Rectal smooth muscle tissue (tissue), 1 donor: Measurements from ENCODE around the gene BAG5.
"Not testable (repeated sequence)": the region's sequence is repeated elsewhere in the genome, so short reads cannot be mapped to it uniquely, and the experiment has no call there.

Experiments
- H3K27ac ChIP-seq: one replicate; pipeline ENCODE4 v1.7.0; 2013; ENCODE audit warnings: low read depth, low read length, inconsistent platforms
- H3K27me3 ChIP-seq: one replicate; pipeline ENCODE4 v1.7.0; 2013; ENCODE audit warnings: low read length; ENCODE audit not compliant: control insufficient read depth, insufficient read depth
- H3K36me3 ChIP-seq: one replicate; pipeline ENCODE4 v1.7.0; 2013; ENCODE audit warnings: low read length; ENCODE audit not compliant: control insufficient read depth, insufficient read depth
- H3K4me1 ChIP-seq: one replicate; pipeline ENCODE4 v1.7.0; 2013; ENCODE audit warnings: low read length; ENCODE audit not compliant: control insufficient read depth, insufficient read depth
- H3K4me3 ChIP-seq: one replicate; pipeline ENCODE4 v1.7.0; 2013; ENCODE audit warnings: low read length
- H3K9ac ChIP-seq: one replicate; pipeline ENCODE4 v1.7.0; 2013; ENCODE audit warnings: low read length

Gene BAG5

DNA sequence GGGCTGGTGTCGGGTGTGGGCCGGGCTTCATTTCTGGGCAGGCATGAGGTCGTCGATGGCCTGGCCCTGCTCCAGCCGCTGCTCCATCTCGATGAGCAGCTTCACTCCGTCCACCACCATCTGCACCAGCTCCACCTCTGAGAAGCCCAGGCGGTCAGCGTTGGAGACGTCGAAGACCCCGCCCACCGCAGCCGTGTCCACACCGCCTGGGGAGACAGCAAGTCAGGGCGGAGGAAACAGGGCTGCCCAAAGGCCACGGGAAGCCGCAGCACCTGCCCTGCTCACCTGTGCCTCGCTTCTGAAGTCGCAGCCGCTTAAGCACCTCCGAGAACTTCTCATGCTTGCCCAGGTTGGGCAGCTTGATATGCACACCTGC is 42.6 kb downstream of the BAG5 start:
- Histone ChIP-seq H3K9ac (no peak overlapping the region), H3K4me3 (peak overlapping the region; percentile 83), H3K27me3 (no peaks in the 10 kb centered on the region), H3K27ac (peak overlapping the region; percentile 90), H3K36me3 (peaks cover 4% of the 10 kb centered on the region), H3K4me1 (peaks cover 27% of the 10 kb centered on the region)

DNA sequence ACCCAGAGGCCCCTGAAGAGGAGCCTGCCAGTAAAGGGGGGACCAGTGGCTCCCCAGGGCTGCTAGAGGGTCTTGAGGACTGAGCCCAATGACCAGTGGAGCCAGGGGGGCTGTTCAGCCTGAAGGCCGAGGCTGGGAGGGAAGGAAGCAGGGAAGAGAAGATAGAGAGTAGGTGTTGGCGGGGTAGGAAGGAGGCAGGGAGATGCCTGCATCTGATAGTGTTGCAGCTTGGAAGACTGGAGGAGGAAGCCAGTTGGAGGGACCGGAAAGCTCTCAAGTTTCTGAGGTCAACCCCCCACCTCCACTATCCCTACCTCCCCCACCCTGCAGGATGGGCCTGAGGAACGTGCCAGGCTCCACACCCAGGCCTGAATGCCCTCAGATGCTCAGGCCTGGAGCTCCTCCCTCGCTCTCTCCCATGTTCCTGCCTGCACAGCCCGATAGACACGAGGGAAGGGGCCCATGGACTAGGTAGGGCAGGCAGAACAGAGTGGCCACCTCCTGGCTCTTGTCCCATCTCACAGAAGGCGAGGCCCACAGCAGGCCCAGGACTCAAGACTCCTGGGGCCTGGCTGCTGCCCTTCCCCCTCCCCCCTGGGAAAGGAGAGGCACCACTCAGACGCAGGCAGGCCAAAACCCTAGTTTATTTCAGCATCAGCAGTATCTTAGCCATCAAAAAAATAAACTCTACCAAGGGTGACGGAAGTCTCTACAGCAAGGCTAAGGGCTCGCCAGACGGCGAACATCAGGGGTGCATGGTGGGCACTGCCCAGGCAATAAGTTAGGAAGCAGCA is 43.2 kb downstream of the BAG5 start:
- peaks cover 4% of the 10 kb centered on the region for H3K36me3 ChIP-seq
- H3K9ac ChIP-seq = no peak overlapping the region
- H3K4me1 ChIP-seq = peaks cover 24% of the 10 kb centered on the region
- H3K27me3 ChIP-seq = no peaks in the 10 kb centered on the region
- H3K27ac ChIP-seq = peak overlapping the region; percentile 90
- peak overlapping the region; percentile 83 for H3K4me3 ChIP-seq

GRCh38 chr14:103518422-103519042 is 43.9 kb downstream of the BAG5 start:
- Histone ChIP-seq H3K4me1 (peaks cover 29% of the 10 kb centered on the region), H3K27me3 (no peaks in the 10 kb centered on the region), H3K9ac (no peak overlapping the region), H3K36me3 (peaks cover 4% of the 10 kb centered on the region), H3K4me3 (no peak overlapping the region), H3K27ac (peak overlapping the region; percentile 90)

- Histone ChIP-seq H3K27me3 (no peaks in the 10 kb centered on the region), H3K9ac (no peak overlapping the region), H3K27ac (peak overlapping the region; percentile 90), H3K36me3 (peaks cover 4% of the 10 kb centered on the region), H3K4me3 (no peak overlapping the region), H3K4me1 (peaks cover 36% of the 10 kb centered on the region)
These were observed 44.6 kb downstream of the BAG5 start for GRCh38 chr14:103517721-103518421.

DNA sequence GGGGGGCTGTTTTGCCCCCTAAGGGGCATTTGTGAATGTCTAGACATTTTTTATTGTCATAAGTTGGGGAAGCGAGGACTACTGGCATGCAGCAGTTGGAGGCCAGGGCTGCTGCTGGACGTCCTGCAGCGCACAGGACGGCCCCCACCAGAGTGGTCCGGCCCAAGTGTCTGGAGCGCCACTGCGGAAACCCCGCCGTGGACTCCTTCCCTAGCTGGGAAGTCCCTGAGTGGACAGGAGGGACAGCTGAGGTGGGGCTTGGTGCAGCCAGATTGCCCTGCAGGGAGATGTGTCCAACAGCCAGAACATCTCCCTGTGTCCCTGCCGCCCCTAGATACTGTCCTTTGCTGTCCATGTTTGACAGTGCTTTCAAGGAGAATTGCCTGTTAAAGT is 45.3 kb downstream of the BAG5 start:
- Histone ChIP-seq H3K9ac (no peak overlapping the region), H3K4me3 (no peak overlapping the region), H3K4me1 (peaks cover 42% of the 10 kb centered on the region), H3K27ac (peak overlapping the region; percentile 90), H3K36me3 (peaks cover 4% of the 10 kb centered on the region), H3K27me3 (no peaks in the 10 kb centered on the region)

- H3K27me3 ChIP-seq = no peaks in the 10 kb centered on the region
- no peak overlapping the region for H3K27ac ChIP-seq
- H3K36me3 ChIP-seq = peaks cover 4% of the 10 kb centered on the region
- H3K4me3 ChIP-seq = no peak overlapping the region
- H3K9ac ChIP-seq = no peak overlapping the region
- peaks cover 42% of the 10 kb centered on the region for H3K4me1 ChIP-seq
These were observed 45.9 kb downstream of the BAG5 start for GRCh38 chr14:103516426-103517173.

- no peak overlapping the region for H3K9ac ChIP-seq
- H3K4me1 ChIP-seq = peaks cover 36% of the 10 kb centered on the region
These were observed 47.6 kb downstream of the BAG5 start for GRCh38 chr14:103514596-103515421.

GRCh38 chr14:103512701-103513611 is 49.5 kb downstream of the BAG5 start:
- H3K9ac ChIP-seq = no peak overlapping the region
- H3K4me3 ChIP-seq = no peak overlapping the region
- peaks cover 6% of the 10 kb centered on the region for H3K36me3 ChIP-seq
- H3K27ac ChIP-seq = peak overlapping the region; percentile 90
- H3K27me3 ChIP-seq = no peaks in the 10 kb centered on the region
- peaks cover 20% of the 10 kb centered on the region for H3K4me1 ChIP-seq

More at GRCh38 chr14:103514596-103515421, 47.6 kb downstream of the BAG5 start:
- Histone ChIP-seq H3K27ac (no peak overlapping the region), H3K4me3 (no peak overlapping the region), H3K36me3 (peaks cover 3% of the 10 kb centered on the region), H3K27me3 (no peaks in the 10 kb centered on the region)

DNA sequence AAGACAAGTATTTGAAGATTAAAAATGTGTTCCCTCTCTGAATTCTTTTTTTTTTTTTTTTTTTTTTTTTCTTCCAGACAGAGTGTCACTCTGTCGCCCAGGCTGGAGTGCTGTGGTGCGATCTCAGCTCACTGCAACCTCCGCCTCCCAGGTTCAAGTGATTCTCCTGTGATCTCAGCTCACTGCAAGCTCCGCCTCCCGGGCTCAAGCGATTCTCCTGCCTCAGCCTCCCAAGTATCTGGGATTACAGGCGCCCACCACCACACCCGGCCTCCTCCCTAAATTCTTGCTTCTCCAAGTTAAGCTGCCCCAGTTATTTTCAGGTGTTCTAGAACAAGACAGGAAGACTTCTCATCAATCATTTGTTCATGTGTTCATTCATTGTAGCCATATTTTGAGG is 50.3 kb downstream of the BAG5 start:
- Histone ChIP-seq H3K27ac (peak overlapping the region; percentile 90), H3K4me1 (peaks cover 18% of the 10 kb centered on the region)
- H3K4me3 ChIP-seq, H3K36me3 ChIP-seq, H3K9ac ChIP-seq, H3K27me3 ChIP-seq: not testable (repeated sequence)

GRCh38 chr14:103510724-103511693 is 51.4 kb downstream of the BAG5 start:
- no peaks in the 10 kb centered on the region for H3K27me3 ChIP-seq
- H3K4me1 ChIP-seq = peaks cover 18% of the 10 kb centered on the region
- no peak overlapping the region for H3K27ac ChIP-seq
- H3K36me3 ChIP-seq = peaks cover 6% of the 10 kb centered on the region
- H3K4me3 ChIP-seq = no peak overlapping the region
- H3K9ac ChIP-seq = no peak overlapping the region
